Amygdala (tissue), 56 donors: Measurements from ENCODE around the gene BOK.

ENCODE experiments used
- DNase-seq, 56 donors: peaks; one replicate each; lab custom pipeline; 2025; lab: John Stamatoyannopoulos, UW

Gene BOK

DNA sequence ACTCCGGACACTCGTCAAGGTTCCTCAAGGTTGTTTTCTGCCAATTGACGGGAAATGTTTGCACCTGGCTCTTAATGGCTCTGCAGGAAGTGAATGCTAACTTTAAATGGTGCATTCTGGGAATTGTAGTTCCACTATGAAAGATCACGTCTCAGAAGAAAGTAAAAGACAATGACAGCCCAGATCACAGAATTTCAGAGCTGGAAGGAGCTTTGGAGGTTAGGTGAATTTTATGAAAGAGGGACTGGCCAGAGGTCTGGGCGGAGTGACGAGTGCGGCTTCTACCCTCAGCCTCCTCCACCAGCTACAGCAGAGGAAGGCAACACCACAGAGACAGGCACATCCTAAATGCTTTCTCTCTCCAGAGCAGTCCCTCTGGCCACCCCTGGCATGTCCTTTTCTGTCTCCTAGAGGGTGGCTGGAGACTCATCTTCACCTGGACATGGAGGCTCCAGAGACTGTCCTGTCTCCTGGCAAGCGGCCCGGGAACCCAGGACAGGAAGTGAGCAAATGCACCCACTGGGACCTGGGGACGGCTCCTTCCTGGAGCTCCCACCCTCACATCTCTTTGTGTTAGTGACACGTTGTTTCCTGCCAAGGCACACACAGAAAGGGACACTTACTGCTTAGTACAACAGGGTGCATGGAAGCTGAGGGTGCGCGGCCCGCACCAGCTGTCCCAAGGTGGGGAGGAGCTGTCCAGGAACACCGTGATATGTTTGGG is 59.0 kb downstream of the BOK start:
- no peak for DNase-seq

DNA sequence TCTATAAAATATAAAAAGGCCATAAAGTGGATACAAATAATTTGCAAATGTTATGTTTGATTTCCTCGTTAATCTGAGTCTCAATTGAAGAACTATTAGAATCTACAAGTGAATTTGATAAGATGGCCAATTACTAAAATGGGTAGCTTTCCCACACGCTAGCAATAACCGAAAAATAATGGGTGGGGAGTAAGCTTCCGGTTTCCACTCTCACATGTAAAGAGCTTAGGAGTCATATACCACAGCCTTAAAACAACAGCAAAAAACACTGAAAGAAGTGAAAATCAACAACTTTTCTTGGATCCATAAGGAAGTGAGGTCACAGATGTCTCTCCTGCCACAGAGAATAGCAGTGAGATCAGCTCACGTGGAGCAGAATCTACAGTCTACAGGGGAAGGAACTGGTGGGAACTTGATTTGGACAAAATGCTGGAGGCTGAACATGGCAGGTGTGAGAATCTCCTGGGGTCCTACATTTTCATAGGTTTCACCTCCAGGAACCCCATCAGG is 59.8 kb downstream of the BOK start:
- no peak for DNase-seq

DNA sequence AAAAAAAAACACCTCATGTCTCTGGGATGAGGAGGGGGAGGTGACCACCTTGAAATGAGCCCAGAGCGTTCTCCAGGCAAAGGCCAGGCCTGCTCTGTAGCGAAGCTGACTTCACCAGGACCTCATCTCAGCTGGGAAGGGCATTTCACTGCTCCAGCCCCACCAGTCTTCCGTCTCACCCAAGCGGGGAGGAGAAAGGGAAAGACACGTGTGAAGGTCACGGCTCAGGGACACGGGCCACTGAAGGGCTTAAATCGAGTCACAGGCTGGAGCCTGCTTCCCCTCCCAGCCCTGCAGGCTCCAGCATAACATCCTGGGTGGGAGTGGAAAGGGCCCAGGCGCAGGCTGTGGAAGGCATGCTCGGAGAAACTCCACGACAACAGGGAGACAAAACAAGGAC is 60.3 kb downstream of the BOK start:
- no peak for DNase-seq

DNA sequence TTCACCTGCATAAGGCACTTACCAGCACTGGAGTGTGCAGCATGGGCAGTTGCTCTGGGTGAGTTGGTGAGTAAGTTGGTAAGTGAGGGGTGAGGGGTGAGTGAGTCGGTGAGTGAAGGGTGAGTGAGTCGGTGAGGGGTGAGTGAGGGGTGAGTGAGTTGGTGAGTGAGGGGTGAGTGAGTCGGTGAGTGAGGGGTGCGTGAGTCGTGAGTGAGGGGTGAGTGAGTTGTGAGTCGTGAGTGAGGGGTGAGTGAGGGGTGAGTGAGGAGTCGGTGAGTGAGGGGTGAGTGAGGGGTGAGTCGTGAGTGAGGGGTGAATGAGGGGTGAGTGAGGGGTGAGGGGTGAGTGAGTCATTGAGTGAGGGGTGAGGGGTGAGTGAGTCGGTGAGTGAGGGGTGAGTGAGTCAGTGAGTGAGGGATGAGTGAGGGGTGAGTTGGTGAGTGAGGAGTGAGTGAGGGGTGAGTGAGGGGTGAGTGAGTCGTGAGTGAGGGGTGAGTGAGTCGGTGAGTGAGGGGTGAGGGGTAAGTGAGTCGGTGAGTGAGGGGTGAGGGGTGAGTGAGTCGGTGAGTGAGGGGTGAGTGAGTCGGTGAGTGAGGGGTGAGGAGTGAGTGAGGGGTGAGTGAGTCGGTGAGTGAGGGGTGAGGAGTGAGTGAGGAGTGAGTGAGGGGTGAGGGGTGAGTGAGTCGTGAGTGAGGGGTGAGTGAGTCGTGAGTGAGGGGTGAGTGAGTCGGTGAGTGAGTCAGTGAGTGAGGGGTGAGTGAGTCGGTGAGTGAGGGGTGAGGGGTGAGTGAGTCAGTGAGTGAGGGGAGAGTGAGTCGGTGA is 61.3 kb downstream of the BOK start:
- DNase-seq: no peak

DNA sequence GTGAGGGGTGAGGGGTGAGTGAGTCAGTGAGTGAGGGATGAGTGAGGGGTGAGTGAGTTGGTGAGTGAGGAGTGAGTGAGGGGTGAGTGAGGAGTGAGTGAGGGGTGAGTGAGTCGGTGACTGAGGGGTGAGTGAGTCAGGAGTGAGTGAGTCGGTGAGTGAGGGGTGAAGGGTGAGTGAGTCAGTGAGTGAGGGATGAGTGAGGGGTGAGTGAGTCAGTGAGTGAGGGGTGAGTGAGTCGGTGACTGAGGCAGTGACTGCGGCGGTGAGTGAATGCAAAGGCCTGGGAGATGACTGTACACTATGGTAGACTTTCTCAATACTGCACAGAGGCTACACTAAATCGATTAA is 61.8 kb downstream of the BOK start:
- DNase-seq: no peak
